H7 (cell line): ENCODE measurements around the gene USP48. TPM values are rescaled to one million over a fixed set of nuclear protein-coding genes. Genes with fewer than 3 reads are reported as not detected.
"Not testable (repeated sequence)": the region's sequence is repeated elsewhere in the genome, so short reads cannot be mapped to it uniquely, and the experiment has no call there.

Source experiments
- DNase-seq: peaks from one replicate; pipeline ENCODE4 v3.0.0; 2012
- H3K27me3 ChIP-seq: 2 replicates; pipeline ENCODE4 v1.6.0; 2011; ENCODE audit warnings: mild to moderate bottlenecking, low read length; ENCODE audit not compliant: control insufficient read depth, insufficient read depth
- H3K36me3 ChIP-seq: replicated peaks from 2 replicates; pipeline ENCODE4 v1.5.1; 2011; ENCODE audit warnings: low read length; ENCODE audit not compliant: control insufficient read depth, insufficient read depth
- H3K4me3 ChIP-seq: 2 replicates; pipeline ENCODE4 v1.5.1; 2011; ENCODE audit warnings: low read depth, mild to moderate bottlenecking, control low read depth, low read length, moderate library complexity; ENCODE audit not compliant: insufficient read depth
- total RNA-seq: library from RNA; depleted of rRNA; stranded (reverse); fragments of >200 nt; shearing (Covaris generic); gene quantifications from 2 replicates; pipeline ENCODE4 v1.2.3, GENCODE V29; 2014; rRNA removed

Gene USP48
- total RNA-seq = 37.1 and 62.3 TPM in 2 replicates

- no peaks in the 10 kb centered on the region for H3K27me3 ChIP-seq
- DNase-seq = peak; percentile 94
- no peaks in the 10 kb centered on the region for H3K36me3 ChIP-seq
- peak within 1 kb of the TSS; percentile 100 for H3K4me3 ChIP-seq
These were observed at the start of gene USP48 for GRCh38 chr1:21782868-21783678. TSS of gene USP48 (minus strand) at chr1:21783149. CDS start at chr1:21782957, 192 bp downstream.

- Histone ChIP-seq H3K27me3 (no peaks in the 10 kb centered on the region), H3K36me3 (peaks cover 29% of the 10 kb centered on the region), H3K4me3 (no peak overlapping the region)
- DNase-seq = no peak
These were observed 48.6 kb upstream of the USP48 start for GRCh38 chr1:21831454-21831970.

GRCh38 chr1:21830792-21831453, 48.0 kb upstream of the USP48 start:
- H3K27me3 ChIP-seq = no peaks in the 10 kb centered on the region
- H3K4me3 ChIP-seq = no peak overlapping the region
- H3K36me3 ChIP-seq = peaks cover 29% of the 10 kb centered on the region
- no peak for DNase-seq

- no peaks in the 10 kb centered on the region for H3K27me3 ChIP-seq
- peaks cover 19% of the 10 kb centered on the region for H3K36me3 ChIP-seq
- H3K4me3 ChIP-seq = no peak overlapping the region
- DNase-seq = no peak
These were observed 46.3 kb upstream of the USP48 start for GRCh38 chr1:21829294-21829693.

- no peak for DNase-seq
- H3K4me3 ChIP-seq = no peak overlapping the region
- H3K27me3 ChIP-seq = no peaks in the 10 kb centered on the region
- peaks cover 13% of the 10 kb centered on the region for H3K36me3 ChIP-seq
These were observed 45.7 kb upstream of the USP48 start for GRCh38 chr1:21828506-21829210.

- DNase-seq = no peak
- H3K36me3 ChIP-seq = peaks cover 10% of the 10 kb centered on the region
- no peak overlapping the region for H3K4me3 ChIP-seq
- H3K27me3 ChIP-seq = no peaks in the 10 kb centered on the region
These were observed 45.1 kb upstream of the USP48 start for GRCh38 chr1:21828075-21828474.

GRCh38 chr1:21827141-21827679, 44.3 kb upstream of the USP48 start:
- H3K27me3 ChIP-seq = no peaks in the 10 kb centered on the region
- DNase-seq = no peak
- peaks cover 10% of the 10 kb centered on the region for H3K36me3 ChIP-seq
- no peak overlapping the region for H3K4me3 ChIP-seq

GRCh38 chr1:21826694-21827093, 43.7 kb upstream of the USP48 start:
- not testable (repeated sequence) for H3K36me3 ChIP-seq, H3K27me3 ChIP-seq, DNase-seq, H3K4me3 ChIP-seq

- peak; percentile 25 for DNase-seq
- H3K27me3 ChIP-seq = no peaks in the 10 kb centered on the region
- no peak overlapping the region for H3K4me3 ChIP-seq
- peaks cover 7% of the 10 kb centered on the region for H3K36me3 ChIP-seq
These were observed 42.4 kb upstream of the USP48 start for GRCh38 chr1:21825393-21825792.

- Histone ChIP-seq H3K4me3 (no peak overlapping the region), H3K27me3 (no peaks in the 10 kb centered on the region), H3K36me3 (peaks cover 7% of the 10 kb centered on the region)
- DNase-seq = no peak
These were observed 42.0 kb upstream of the USP48 start for GRCh38 chr1:21824926-21825325.

- H3K4me3 ChIP-seq = no peak overlapping the region
- peaks cover 7% of the 10 kb centered on the region for H3K36me3 ChIP-seq
- no peaks in the 10 kb centered on the region for H3K27me3 ChIP-seq
- peak; percentile 53 for DNase-seq
These were observed 41.2 kb upstream of the USP48 start for GRCh38 chr1:21823980-21824702.

GRCh38 chr1:21823206-21823979, 40.4 kb upstream of the USP48 start:
- peak; percentile 58 for DNase-seq
- Histone ChIP-seq H3K4me3 (no peak overlapping the region), H3K36me3 (peaks cover 6% of the 10 kb centered on the region), H3K27me3 (no peaks in the 10 kb centered on the region)

GRCh38 chr1:21822349-21822748, 39.4 kb upstream of the USP48 start:
- H3K36me3 ChIP-seq = peaks cover 2% of the 10 kb centered on the region
- no peaks in the 10 kb centered on the region for H3K27me3 ChIP-seq
- no peak overlapping the region for H3K4me3 ChIP-seq
- peak; percentile 98 for DNase-seq
